IMR-90 (cell line): Measurements from ENCODE around the gene ZNF786.

Experiments used
- CTCF ChIP-seq: conservative IDR thresholded peaks from 2 replicates; pipeline ENCODE4 v1.5.1; 2012; ENCODE audit warnings: mild to moderate bottlenecking, low read depth, low read length, improper control_type of control experiment
- POLR2A ChIP-seq: IDR thresholded peaks from 2 replicates; pipeline ENCODE4 v1.6.1; 2012; ENCODE audit warnings: mild to moderate bottlenecking, low read depth, low read length

- TF ChIP-seq CTCF = no peak
- TF ChIP-seq POLR2A = no peak
These were observed 41.7 kb downstream of the ZNF786 start for GRCh38 chr7:149048805-149049204.
